HS-5 (cell line): Measurements from ENCODE around the gene GJB6.
"Not testable (repeated sequence)": the region's sequence is repeated elsewhere in the genome, so short reads cannot be mapped to it uniquely, and the experiment has no call there.

Source experiments
- DNase-seq: peaks from one replicate; pipeline ENCODE4 v3.0.0-alpha.2; 2012; ENCODE audit warnings: low read depth

Gene GJB6

DNA sequence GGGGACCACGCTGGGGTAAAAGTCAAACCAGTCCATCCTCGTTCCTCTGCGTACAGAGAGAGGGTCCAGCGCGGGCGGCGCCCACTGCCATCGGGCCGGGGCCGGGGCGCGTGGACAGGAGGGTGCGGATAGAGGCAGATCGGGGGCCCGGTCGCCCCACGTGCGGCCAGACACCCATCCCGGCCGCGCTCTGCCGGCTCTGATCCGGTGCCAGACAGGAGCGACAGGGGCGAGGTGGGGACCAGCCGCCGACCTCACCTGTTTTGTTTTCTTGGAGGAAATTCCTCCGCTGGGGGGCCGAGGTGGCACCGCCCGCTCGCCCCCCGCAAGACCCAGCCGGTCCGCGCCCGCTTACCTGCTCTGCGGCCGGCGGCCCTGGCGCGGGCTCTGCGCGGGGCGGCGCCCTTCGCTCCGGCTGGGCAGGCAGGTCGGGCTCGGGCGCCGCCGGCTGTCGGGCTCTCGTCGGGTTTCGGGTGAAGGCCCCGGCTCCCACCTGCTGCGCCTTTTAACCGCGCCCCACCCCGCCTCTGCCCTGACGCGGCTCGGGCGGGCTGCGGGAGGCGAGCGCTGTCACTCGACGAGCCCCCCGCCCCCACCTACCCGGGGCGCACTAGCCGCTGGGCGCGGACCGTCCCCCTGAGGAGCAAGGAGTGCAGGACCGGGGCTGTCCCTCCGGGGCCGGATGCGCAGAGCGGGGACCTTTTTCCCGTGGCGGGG, at the start of gene GJB6:
Gene GJB6 (minus strand): TSS at position 481 of the 717 bp plus-strand sequence. CDS start 8,839 bp downstream, outside the sequence.
- no peak for DNase-seq

DNA sequence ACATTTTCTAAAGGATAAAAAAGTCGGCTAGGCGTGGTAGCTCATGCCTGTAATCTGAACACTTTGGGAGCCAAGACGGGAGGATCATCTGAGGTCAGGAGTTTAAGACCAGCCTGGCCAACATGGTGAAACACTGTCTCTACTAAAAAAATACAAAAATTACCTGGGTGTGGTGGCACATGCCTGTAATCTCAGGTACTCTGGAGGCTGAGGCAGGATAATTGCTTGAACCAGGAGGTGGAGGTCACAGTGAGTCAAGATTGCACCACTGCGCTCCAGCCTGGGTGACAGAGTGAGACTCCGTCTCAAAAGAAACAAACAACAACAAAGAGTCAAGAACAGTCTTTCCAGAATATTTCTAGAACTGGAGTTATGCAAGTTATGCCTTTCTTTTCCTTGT, 44.8 kb upstream of the GJB6 start:
- not testable (repeated sequence) for DNase-seq

- DNase-seq, result no peak
Observed at GRCh38 chr13:20274466-20274865, 42.3 kb upstream of the GJB6 start.

DNA sequence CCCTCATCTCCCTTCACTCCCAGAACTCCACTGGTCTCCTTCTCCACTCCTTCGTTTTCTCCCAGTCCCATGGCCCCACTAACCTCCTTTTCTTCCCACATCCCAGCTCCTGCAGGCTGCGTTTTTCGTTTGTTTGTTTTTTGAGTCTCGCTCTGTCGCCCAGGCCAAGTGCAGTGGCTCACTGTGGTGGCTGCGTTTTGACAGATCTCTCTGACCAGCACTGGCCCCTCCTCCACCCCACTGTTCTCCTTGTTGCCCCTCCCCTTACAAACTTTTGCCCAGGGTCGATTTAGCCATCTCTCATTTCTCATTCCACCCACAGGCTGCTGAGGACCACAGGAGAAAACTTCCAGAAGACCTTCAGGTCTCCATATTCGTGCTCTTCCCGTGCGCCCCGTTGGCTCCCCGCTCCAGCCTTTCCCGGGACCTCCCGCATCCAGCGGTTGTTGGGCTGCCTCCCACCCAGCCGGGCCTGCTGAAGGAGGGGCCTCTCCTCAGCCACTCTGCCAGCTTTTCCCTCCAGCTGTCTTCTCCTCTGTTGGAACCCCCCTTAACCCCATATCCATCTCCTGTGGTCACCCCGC, 40.6 kb upstream of the GJB6 start:
- no peak for DNase-seq

DNA sequence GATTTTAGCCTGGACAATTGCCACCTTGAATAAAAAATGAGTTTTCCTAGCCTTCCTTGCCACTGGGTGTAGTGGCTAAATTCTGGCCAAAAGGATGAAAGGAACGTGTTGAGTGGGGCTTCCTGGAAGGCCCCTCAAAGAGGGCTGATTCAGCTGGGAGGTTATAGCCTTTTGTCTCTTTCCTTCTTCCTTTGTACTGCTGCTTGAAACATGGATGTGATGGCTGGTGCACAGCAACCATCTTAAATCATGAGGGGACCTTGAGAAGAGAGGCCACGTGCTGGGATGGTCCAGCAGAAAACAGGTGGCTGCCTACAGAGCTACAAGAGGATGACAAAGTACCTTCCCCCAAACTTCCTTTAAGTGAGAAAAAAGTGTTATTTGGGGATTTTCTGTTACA, 40.0 kb upstream of the GJB6 start:
- DNase-seq, result no peak

DNA sequence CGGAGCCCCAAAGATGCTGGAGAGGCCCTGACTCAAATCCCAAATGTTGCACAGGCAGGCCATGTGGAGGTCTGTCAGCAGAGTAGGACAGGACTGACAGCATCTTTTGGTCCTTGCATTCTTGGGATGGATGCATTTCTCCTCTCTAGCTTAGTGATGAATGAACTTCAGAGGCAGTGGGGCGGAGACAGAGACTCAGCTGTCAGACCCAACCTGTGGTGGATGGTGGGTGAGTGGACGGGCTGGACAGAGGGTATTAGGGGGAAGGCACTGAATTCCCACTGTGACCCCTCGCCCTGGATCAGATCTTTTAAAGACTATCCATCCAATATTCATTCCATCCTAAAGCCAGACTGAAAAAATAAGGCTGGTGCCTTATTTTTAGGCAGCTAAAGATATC, 39.3 kb upstream of the GJB6 start:
- no peak for DNase-seq

DNA sequence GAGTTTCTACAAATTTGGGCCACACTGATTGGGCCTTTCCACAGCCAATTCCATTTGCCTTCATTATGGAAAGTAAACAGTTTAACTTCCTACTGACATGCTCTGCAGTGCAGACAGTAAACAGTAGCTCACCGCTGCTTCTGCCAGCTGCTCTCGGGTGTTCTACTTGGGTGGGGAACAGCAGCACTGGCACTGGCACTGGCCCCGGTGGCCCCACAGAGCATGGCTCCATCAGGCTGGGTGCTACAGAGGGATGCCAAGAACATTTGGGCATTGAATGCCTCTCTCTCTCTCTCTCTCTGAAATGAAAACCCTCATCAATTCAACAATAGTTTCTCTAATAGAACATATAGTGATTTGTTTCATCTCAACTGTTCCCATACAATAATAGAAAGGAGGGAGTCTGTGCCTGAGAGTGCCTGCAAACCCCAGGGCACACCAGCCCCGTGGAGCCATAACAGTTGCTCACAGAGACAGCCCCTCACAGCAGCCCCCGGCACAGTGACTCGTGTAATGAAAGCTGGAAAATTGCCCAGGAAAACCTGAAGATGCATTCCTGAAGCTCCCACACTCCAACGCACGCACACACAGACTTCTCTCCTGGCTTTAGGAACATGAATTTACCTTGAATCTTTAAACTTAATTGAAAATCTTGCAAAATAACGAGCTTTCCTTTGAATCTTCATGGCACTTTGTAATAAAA, 38.2 kb upstream of the GJB6 start:
- no peak for DNase-seq

- no peak for DNase-seq
Observed at GRCh38 chr13:20264271-20265018, 32.3 kb upstream of the GJB6 start.

DNA sequence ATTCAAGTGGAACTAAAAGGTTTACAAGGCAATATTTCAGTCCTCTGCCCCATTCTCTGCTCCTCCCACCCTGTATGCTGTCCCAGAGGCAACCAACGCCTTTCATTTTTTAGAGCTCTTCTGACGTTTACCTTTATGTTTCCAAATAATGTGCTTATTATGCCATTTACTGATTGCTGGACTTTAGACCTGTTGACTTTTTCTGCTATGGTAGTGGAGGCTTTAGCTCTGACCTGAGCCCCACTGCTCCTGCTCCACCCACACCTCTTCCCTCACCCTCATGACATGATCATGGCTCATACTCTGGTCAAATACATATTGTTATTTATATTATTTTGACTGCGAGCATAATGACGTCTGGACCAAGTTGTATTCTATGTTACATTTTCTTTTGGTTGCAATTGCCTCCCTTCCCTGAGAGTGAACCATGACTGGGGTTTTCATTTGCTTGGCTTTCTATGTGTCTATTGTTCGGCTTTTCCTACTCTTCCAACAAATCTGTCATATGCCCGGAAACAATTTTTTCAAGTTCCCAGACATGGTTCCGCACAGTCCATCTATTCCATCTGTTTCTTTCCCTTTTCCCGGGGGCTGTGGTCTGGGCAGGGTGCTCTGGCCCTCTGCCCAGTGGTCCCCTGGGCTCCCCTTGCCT, 31.4 kb upstream of the GJB6 start:
- DNase-seq, result no peak

GRCh38 chr13:20258963-20259288, 26.8 kb upstream of the GJB6 start:
- no peak for DNase-seq

- no peak for DNase-seq
Observed at GRCh38 chr13:20258208-20258962, 26.3 kb upstream of the GJB6 start.

DNA sequence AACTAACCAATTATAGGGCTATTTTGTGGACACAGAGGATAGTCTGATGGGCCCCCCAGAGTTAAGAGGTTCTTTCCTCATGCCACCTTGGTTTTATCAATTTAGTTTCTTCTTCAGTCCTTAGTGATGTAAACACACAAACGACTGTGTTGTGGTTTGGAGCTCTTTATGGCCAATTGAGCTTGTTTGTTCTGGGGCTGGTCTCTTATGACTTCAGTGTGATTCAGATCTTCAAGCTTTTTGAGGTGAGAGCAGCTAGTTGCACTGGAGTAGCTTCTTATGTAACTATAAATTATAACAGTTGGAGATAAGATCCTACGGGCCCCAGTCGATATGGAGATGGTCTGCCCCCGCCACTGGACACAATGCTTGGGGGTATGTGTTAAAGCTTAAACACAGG, 22.0 kb upstream of the GJB6 start:
- no peak for DNase-seq

GRCh38 chr13:20249913-20250312, 17.8 kb upstream of the GJB6 start:
- no peak for DNase-seq

DNA sequence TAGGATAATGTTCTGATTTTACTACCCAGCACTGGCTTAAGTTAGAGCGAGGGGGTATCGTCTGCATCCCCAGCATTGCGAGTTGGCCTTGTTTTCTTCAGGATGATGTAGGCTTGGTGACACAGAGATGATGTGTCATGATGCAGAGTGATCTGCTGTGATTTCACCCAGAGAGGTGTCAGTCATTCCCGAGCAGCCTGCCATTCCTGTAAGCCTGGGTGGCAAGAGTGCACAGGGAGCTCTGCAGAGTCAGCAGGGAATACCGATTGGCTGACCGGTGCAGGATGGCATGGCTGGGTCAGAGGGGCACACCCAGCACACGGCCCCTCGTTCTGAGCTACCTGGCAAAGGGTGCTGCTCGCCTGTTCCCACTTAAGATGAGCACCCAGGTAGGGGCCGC, 15.8 kb upstream of the GJB6 start:
- DNase-seq, result no peak

DNA sequence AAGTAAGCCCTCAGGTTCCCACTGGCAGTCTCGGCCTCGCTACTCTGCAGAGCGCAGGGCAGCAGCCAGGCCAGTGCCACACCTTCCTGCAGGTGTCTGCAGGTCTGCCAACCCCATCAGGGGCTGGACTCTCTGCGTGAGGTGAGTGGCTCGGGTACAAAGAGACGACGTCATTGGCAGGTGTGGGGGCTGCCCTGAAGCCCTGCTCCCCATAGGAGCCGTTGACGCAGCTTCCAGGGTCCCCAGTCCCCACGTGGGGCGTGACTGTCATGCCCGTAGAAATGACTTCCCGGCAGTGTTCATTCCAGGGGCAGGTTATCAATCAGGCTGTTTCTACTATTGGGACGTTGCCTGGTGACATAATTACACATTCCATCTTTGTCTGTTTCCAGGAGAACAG, 15.3 kb upstream of the GJB6 start:
- DNase-seq, result no peak

- DNase-seq, result no peak
Observed at GRCh38 chr13:20241593-20241992, 9.5 kb upstream of the GJB6 start.

- DNase-seq, result no peak
Observed at GRCh38 chr13:20239748-20240147, 7.6 kb upstream of the GJB6 start.

GRCh38 chr13:20232556-20233277, 598 bp upstream of the GJB6 start:
- DNase-seq, result no peak

- DNase-seq, result no peak
Observed at GRCh38 chr13:20230913-20231838, 943 bp downstream of the GJB6 start.

DNA sequence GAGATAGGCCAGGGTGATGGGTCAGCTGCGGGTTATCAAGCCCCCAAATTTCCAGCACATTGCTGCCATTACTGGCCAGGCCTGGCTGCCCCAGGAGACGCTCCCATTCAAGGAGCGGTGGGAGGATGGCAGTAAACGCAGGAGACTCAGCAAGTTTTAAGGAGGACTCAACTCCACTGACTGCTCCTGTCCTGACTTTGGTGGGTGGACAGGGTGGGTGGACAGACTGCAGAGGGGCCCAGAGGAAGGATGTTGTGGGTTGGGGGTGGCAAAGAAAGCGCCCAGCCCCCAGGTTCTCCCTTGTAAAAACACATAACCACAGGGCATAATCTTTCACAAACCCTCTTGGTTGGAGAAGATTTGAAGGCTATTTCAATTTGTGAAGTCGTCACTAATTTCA, 4.4 kb downstream of the GJB6 start:
- no peak for DNase-seq
